Measurements from ENCODE around the gene IL6ST. TPM values are rescaled to one million over a fixed set of nuclear protein-coding genes. Genes with fewer than 3 reads are reported as not detected.
"Not testable (repeated sequence)": the region's sequence is repeated elsewhere in the genome, so short reads cannot be mapped to it uniquely, and the experiment has no call there.

The IL6ST gene
- total RNA-seq, 2 experiments from 2014 or later = 93.4 to 103 TPM

- Mint-ChIP-seq H3K36me3 (ENCODE audit: low read depth) (peaks cover 49% of the 10 kb centered on the region), H3K4me1 (ENCODE audit: low read depth) (peaks cover 38% of the 10 kb centered on the region), H3K27ac (peak overlapping the region; percentile 76)
- H3K9me3 Mint-ChIP-seq; H3K27me3 Mint-ChIP-seq (ENCODE audit: low read depth); DNase-seq; H3K4me3 Mint-ChIP-seq; intact Hi-C loops (cut with micrococcal nuclease): not testable (repeated sequence)
- CTCF ChIA-PET = interaction anchor here (0.6 to 1.2 kb wide), 3 partner anchors 308 to 543 kb away, joined by 3 to 6 read pairs (median 3); no protein-coding TSS in a partner anchor
Observed at GRCh38 chr5:55941154-55941553, 53.6 kb downstream of the IL6ST start.

- peaks cover 25% of the 10 kb centered on the region for H3K36me3 Mint-ChIP-seq (ENCODE audit: low read depth)
- H3K27ac Mint-ChIP-seq; DNase-seq; H3K4me3 Mint-ChIP-seq; H3K27me3 Mint-ChIP-seq (ENCODE audit: low read depth); H3K9me3 Mint-ChIP-seq: not testable (repeated sequence)
- intact Hi-C loops (cut with micrococcal nuclease) = loop anchor here (2.0 to 5.0 kb wide), 3 partner anchors 135 to 900 kb away; no protein-coding TSS in a partner anchor
- H3K4me1 Mint-ChIP-seq (ENCODE audit: low read depth) = peaks cover 24% of the 10 kb centered on the region
- CTCF ChIA-PET = interaction anchor here (1.0 to 6.4 kb wide), 12 partner anchors 9 to 495 kb away, joined by 3 to 123 read pairs (median 7); no protein-coding TSS in a partner anchor
Observed at GRCh38 chr5:55937598-55937997, 57.2 kb downstream of the IL6ST start.

- H3K9me3 Mint-ChIP-seq = no peaks in the 10 kb centered on the region
- peaks cover 14% of the 10 kb centered on the region for H3K36me3 Mint-ChIP-seq (ENCODE audit: low read depth)
- H3K4me1 Mint-ChIP-seq (ENCODE audit: low read depth) = peaks cover 15% of the 10 kb centered on the region
- peak; percentile 93 for DNase-seq
- CTCF ChIA-PET = interaction anchor here (0.6 to 6.4 kb wide), 45 partner anchors 9 to 902 kb away, joined by 3 to 123 read pairs (median 4); partner anchors contain the start of gene IL6ST
- no peak overlapping the region for H3K27ac Mint-ChIP-seq
- no peaks in the 10 kb centered on the region for H3K27me3 Mint-ChIP-seq (ENCODE audit: low read depth)
- intact Hi-C loops (cut with micrococcal nuclease) = loop anchor here (1.0 to 5.0 kb wide), 5 partner anchors 42 to 901 kb away; no protein-coding TSS in a partner anchor
- no peak overlapping the region for H3K4me3 Mint-ChIP-seq
Observed at GRCh38 chr5:55936100-55936693, 58.6 kb downstream of the IL6ST start.

- no peaks in the 10 kb centered on the region for H3K9me3 Mint-ChIP-seq
- no peak overlapping the region for H3K4me3 Mint-ChIP-seq
- no peak overlapping the region for H3K27ac Mint-ChIP-seq
- peaks cover 11% of the 10 kb centered on the region for H3K36me3 Mint-ChIP-seq (ENCODE audit: low read depth)
- no peaks in the 10 kb centered on the region for H3K27me3 Mint-ChIP-seq (ENCODE audit: low read depth)
- intact Hi-C loops (cut with micrococcal nuclease) = loop anchor here (5.0 kb wide), 2 partner anchors 337 to 902 kb away; no protein-coding TSS in a partner anchor
- CTCF ChIA-PET = interaction anchor here (0.7 to 6.4 kb wide), 14 partner anchors 8 to 331 kb away, joined by 3 to 123 read pairs (median 4); no protein-coding TSS in a partner anchor
- DNase-seq = no peak
- peaks cover 15% of the 10 kb centered on the region for H3K4me1 Mint-ChIP-seq (ENCODE audit: low read depth)
Observed at GRCh38 chr5:55935371-55935770, 59.4 kb downstream of the IL6ST start.

- H3K4me3 Mint-ChIP-seq = no peak overlapping the region
- H3K27me3 Mint-ChIP-seq (ENCODE audit: low read depth) = no peaks in the 10 kb centered on the region
- CTCF ChIA-PET = interaction anchor here (0.5 to 6.4 kb wide), 8 partner anchors 9 to 907 kb away, joined by 3 to 123 read pairs (median 4); no protein-coding TSS in a partner anchor
- H3K36me3 Mint-ChIP-seq (ENCODE audit: low read depth) = peaks cover 9% of the 10 kb centered on the region
- no peak for DNase-seq
- intact Hi-C loops (cut with micrococcal nuclease) = loop anchor here (5.0 kb wide), 2 partner anchors 338 to 903 kb away; no protein-coding TSS in a partner anchor
- H3K9me3 Mint-ChIP-seq = no peaks in the 10 kb centered on the region
- H3K4me1 Mint-ChIP-seq (ENCODE audit: low read depth) = peaks cover 15% of the 10 kb centered on the region
- peak overlapping the region; percentile 65 for H3K27ac Mint-ChIP-seq
Observed at GRCh38 chr5:55934720-55935119, 60.0 kb downstream of the IL6ST start.

- CTCF ChIA-PET = interaction anchor here (1.4 to 6.4 kb wide), 2 partner anchors 9 to 267 kb away, joined by 4 to 123 read pairs; no protein-coding TSS in a partner anchor
- Mint-ChIP-seq H3K36me3 (ENCODE audit: low read depth) (peaks cover 5% of the 10 kb centered on the region), H3K4me3 (no peak overlapping the region), H3K9me3 (no peaks in the 10 kb centered on the region), H3K27me3 (ENCODE audit: low read depth) (no peaks in the 10 kb centered on the region), H3K4me1 (ENCODE audit: low read depth) (peaks cover 12% of the 10 kb centered on the region), H3K27ac (no peak overlapping the region)
- DNase-seq = no peak
- intact Hi-C loops (cut with micrococcal nuclease) = no loop called here
Observed at GRCh38 chr5:55934115-55934613, 60.6 kb downstream of the IL6ST start.

- DNase-seq = no peak
- intact Hi-C loops (cut with micrococcal nuclease) = no loop called here
- Mint-ChIP-seq H3K36me3 (ENCODE audit: low read depth) (peaks cover 2% of the 10 kb centered on the region), H3K9me3 (no peaks in the 10 kb centered on the region), H3K27me3 (ENCODE audit: low read depth) (no peaks in the 10 kb centered on the region), H3K27ac (no peak overlapping the region), H3K4me3 (no peak overlapping the region), H3K4me1 (ENCODE audit: low read depth) (peaks cover 8% of the 10 kb centered on the region)
- CTCF ChIA-PET = interaction anchor here (1.6 to 6.4 kb wide), 2 partner anchors 10 to 267 kb away, joined by 6 to 123 read pairs; no protein-coding TSS in a partner anchor
Observed at GRCh38 chr5:55933377-55934114, 61.2 kb downstream of the IL6ST start.

GRCh38 chr5:55932700-55933099, 62.1 kb downstream of the IL6ST start:
- H3K4me1 Mint-ChIP-seq (ENCODE audit: low read depth) = peaks cover 2% of the 10 kb centered on the region
- intact Hi-C loops (cut with micrococcal nuclease) = no loop called here
- no peaks in the 10 kb centered on the region for H3K27me3 Mint-ChIP-seq (ENCODE audit: low read depth)
- H3K27ac Mint-ChIP-seq = no peak overlapping the region
- DNase-seq = no peak
- CTCF ChIA-PET = interaction anchor here (1.0 to 6.4 kb wide), 3 partner anchors 9 to 268 kb away, joined by 4 to 123 read pairs (median 6); no protein-coding TSS in a partner anchor
- peaks cover 2% of the 10 kb centered on the region for H3K36me3 Mint-ChIP-seq (ENCODE audit: low read depth)
- no peaks in the 10 kb centered on the region for H3K9me3 Mint-ChIP-seq
- no peak overlapping the region for H3K4me3 Mint-ChIP-seq

- no peaks in the 10 kb centered on the region for H3K4me1 Mint-ChIP-seq (ENCODE audit: low read depth)
- CTCF ChIA-PET = interaction anchor here (0.6 kb wide), 1 partner anchor 54 kb away, joined by 3 read pairs; no protein-coding TSS in a partner anchor
- H3K27me3 Mint-ChIP-seq (ENCODE audit: low read depth) = no peaks in the 10 kb centered on the region
- no peaks in the 10 kb centered on the region for H3K36me3 Mint-ChIP-seq (ENCODE audit: low read depth)
- intact Hi-C loops (cut with micrococcal nuclease) = no loop called here
- no peak overlapping the region for H3K27ac Mint-ChIP-seq
- no peak for DNase-seq
- H3K9me3 Mint-ChIP-seq = no peaks in the 10 kb centered on the region
- no peak overlapping the region for H3K4me3 Mint-ChIP-seq
Observed at GRCh38 chr5:55929020-55929799, 65.6 kb downstream of the IL6ST start.

- H3K4me3 Mint-ChIP-seq = no peak overlapping the region
- CTCF ChIA-PET = no interaction called here
- no peak overlapping the region for H3K27ac Mint-ChIP-seq
- peaks cover 8% of the 10 kb centered on the region for H3K4me1 Mint-ChIP-seq (ENCODE audit: low read depth)
- H3K27me3 Mint-ChIP-seq (ENCODE audit: low read depth) = peaks cover 2% of the 10 kb centered on the region
- intact Hi-C loops (cut with micrococcal nuclease) = no loop called here
- H3K9me3 Mint-ChIP-seq = no peaks in the 10 kb centered on the region
- no peaks in the 10 kb centered on the region for H3K36me3 Mint-ChIP-seq (ENCODE audit: low read depth)
- no peak for DNase-seq
Observed at GRCh38 chr5:55927861-55928655, 66.7 kb downstream of the IL6ST start.

GRCh38 chr5:55926476-55926875, 68.3 kb downstream of the IL6ST start:
- no peak for DNase-seq
- Mint-ChIP-seq H3K27me3 (ENCODE audit: low read depth) (peaks cover 2% of the 10 kb centered on the region), H3K27ac (no peak overlapping the region), H3K4me3 (no peak overlapping the region), H3K4me1 (ENCODE audit: low read depth) (peaks cover 11% of the 10 kb centered on the region), H3K9me3 (no peaks in the 10 kb centered on the region), H3K36me3 (ENCODE audit: low read depth) (no peaks in the 10 kb centered on the region)
- CTCF ChIA-PET = interaction anchor here (1.6 kb wide), 1 partner anchor 10 kb away, joined by 6 read pairs; no protein-coding TSS in a partner anchor
- intact Hi-C loops (cut with micrococcal nuclease) = no loop called here
